T-helper 2 cell treated with Interferon-gamma antibody and Interleukin-4, amounts not matched to agents 5 μg/mL and 100 μg/mL, for 36 hours (primary cell): Measurements from ENCODE around the gene OBSCN.

Experiments used
- DNase-seq: peaks from one replicate; pipeline ENCODE4 v3.0.0; 2021; ENCODE audit warnings: low spot score
- H3K27ac Mint-ChIP-seq: one replicate; pipeline ENCODE4 v1.8.0; 2021; ENCODE audit warnings: mild to moderate bottlenecking, mixed read lengths
- H3K27me3 Mint-ChIP-seq: one replicate; pipeline ENCODE4 v1.8.0; 2021; ENCODE audit warnings: low read depth, mixed read lengths
- H3K36me3 Mint-ChIP-seq: one replicate; pipeline ENCODE4 v1.8.0; 2021; ENCODE audit warnings: low read depth, mixed read lengths
- H3K4me1 Mint-ChIP-seq: one replicate; pipeline ENCODE4 v1.8.0; 2021; ENCODE audit warnings: low read depth, mixed read lengths
- H3K4me3 Mint-ChIP-seq: one replicate; pipeline ENCODE4 v1.8.0; 2022; ENCODE audit warnings: mild to moderate bottlenecking, moderate library complexity, mixed read lengths
- H3K9me3 Mint-ChIP-seq: one replicate; pipeline ENCODE4 v1.8.0; 2021; ENCODE audit warnings: mixed read lengths

The OBSCN gene

DNA sequence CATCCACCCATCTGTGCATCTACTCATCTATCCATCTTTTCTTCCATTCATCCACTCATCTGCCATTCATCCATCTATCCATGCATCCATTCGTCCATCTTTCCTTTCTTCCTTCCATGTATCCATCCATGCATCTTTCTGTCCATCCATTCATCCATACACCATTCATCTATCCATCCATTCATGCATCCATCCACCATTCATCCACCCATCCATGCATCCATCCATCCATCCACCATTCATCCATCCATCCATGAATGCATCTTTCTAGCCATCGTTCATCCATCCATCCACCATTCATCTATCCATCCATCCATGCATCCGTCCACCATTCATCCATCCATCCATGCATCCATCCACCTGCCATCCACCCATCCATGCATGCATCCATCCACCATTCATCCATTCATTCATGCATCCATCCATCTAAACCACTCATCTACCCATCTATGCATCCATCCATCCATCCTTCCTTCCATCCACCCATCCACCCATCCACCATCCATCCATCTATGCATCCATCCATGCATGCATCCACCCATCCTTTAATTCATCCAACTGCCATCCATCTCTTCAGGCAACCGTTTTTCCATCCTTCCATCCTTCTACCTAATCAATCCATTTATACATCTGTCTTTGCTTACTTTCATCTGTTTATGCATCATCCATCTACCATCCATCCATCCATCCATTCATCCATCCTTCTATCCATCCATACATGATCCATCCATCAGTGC is 111.7 kb downstream of the OBSCN start:
- H3K4me1 Mint-ChIP-seq = no peaks in the 10 kb centered on the region
- no peaks in the 10 kb centered on the region for H3K9me3 Mint-ChIP-seq
- no peaks in the 10 kb centered on the region for H3K27me3 Mint-ChIP-seq
- no peak overlapping the region for H3K27ac Mint-ChIP-seq
- no peak overlapping the region for H3K4me3 Mint-ChIP-seq
- peaks cover 2% of the 10 kb centered on the region for H3K36me3 Mint-ChIP-seq
- no peak for DNase-seq

DNA sequence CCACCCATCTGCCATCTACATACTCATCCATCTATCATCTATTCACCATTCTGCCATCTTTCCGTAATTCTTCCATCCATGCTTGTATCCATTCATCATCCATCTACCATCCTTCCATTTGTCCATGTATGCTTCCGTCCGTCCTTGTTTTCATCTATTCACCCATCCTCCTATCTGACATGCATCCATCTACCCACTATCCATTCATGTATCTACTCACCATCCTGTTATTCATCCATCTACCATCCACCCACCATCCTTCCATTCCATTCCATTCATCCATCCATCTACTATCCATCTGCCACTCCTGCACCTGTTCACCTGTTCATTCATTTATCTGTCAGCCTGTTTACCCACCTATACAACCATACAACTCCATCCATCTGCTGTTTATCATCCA is 112.5 kb downstream of the OBSCN start:
- Mint-ChIP-seq H3K36me3 (peaks cover 4% of the 10 kb centered on the region), H3K4me1 (no peaks in the 10 kb centered on the region), H3K27me3 (no peaks in the 10 kb centered on the region), H3K27ac (no peak overlapping the region), H3K9me3 (peaks cover 2% of the 10 kb centered on the region), H3K4me3 (no peak overlapping the region)
- no peak for DNase-seq

DNA sequence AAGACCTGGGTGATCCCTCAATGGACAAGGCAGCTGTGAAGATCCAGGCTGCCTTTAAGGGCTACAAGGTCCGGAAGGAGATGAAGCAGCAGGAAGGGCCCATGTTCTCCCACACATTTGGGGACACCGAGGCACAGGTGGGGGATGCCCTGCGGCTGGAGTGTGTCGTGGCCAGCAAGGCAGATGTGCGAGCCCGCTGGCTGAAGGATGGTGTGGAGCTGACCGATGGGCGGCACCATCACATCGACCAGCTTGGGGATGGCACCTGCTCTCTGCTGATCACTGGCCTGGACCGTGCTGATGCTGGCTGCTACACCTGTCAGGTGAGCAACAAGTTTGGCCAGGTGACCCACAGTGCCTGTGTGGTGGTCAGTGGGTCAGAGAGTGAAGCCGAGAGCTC is 113.6 kb downstream of the OBSCN start:
- Mint-ChIP-seq H3K9me3 (peaks cover 9% of the 10 kb centered on the region), H3K4me1 (no peaks in the 10 kb centered on the region), H3K27ac (no peak overlapping the region), H3K27me3 (no peaks in the 10 kb centered on the region), H3K36me3 (peaks cover 8% of the 10 kb centered on the region), H3K4me3 (no peak overlapping the region)
- no peak for DNase-seq

DNA sequence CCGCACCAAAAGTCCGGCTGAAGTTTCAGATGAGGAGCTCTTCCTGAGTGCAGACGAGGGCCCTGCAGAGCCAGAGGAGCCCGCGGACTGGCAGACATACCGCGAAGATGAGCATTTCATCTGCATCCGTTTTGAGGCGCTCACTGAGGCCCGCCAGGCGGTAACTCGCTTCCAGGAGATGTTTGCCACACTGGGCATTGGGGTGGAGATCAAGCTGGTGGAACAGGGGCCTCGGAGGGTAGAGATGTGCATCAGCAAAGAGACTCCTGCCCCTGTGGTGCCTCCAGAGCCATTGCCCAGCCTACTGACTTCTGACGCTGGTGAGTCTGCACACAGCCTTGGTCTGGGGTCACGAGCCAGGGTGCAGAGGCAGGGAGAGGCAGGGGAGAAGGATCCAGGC is 114.1 kb downstream of the OBSCN start:
- Mint-ChIP-seq H3K27me3 (no peaks in the 10 kb centered on the region), H3K27ac (no peak overlapping the region)

DNA sequence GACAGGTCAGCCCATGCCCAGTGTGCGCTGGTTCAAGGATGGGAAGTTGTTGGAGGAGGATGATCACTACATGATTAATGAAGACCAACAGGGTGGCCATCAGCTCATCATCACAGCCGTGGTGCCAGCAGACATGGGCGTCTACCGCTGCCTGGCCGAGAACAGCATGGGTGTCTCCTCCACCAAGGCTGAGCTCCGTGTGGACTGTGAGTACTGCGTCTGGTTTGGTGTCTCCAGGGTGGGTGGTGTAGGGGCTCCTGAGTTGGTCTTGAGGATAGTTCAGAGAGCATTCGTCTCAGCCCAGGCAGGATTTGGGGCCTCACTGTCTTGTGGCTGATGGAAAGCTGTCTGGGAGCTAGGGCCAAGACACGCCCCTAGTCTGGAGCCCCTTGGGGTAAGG is 115.6 kb downstream of the OBSCN start:
- Mint-ChIP-seq H3K4me3 (no peak overlapping the region), H3K4me1 (no peaks in the 10 kb centered on the region), H3K9me3 (peaks cover 9% of the 10 kb centered on the region), H3K27me3 (no peaks in the 10 kb centered on the region), H3K36me3 (peaks cover 12% of the 10 kb centered on the region), H3K27ac (no peak overlapping the region)
- no peak for DNase-seq

More for the DNA sequence above, 114.1 kb downstream of the OBSCN start:
- no peak for DNase-seq
- H3K4me3 Mint-ChIP-seq = no peak overlapping the region
- H3K36me3 Mint-ChIP-seq = peaks cover 9% of the 10 kb centered on the region
- no peaks in the 10 kb centered on the region for H3K4me1 Mint-ChIP-seq
- peaks cover 9% of the 10 kb centered on the region for H3K9me3 Mint-ChIP-seq

DNA sequence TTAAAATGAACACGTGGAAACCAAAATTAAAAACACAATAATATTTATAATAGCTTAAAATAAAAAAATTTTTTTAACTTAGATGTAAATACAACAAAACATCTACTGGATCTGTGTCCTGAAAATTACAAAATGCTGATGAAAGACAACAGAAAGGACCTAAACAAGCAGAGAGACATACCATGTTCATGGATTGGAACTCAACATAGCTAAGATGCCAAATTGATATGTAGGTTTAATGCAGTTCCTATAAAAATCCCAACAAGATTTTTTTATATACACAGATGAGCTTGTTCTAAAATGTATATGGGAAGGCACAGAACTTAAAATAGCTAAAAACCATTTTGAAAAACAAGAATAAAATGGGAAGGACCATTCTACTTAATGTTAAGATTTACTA is 117.4 kb downstream of the OBSCN start:
- no peaks in the 10 kb centered on the region for H3K27me3 Mint-ChIP-seq
- no peaks in the 10 kb centered on the region for H3K4me1 Mint-ChIP-seq
- H3K36me3 Mint-ChIP-seq = peaks cover 12% of the 10 kb centered on the region
- DNase-seq = no peak
- no peak overlapping the region for H3K4me3 Mint-ChIP-seq
- no peak overlapping the region for H3K27ac Mint-ChIP-seq
- H3K9me3 Mint-ChIP-seq = peaks cover 9% of the 10 kb centered on the region

DNA sequence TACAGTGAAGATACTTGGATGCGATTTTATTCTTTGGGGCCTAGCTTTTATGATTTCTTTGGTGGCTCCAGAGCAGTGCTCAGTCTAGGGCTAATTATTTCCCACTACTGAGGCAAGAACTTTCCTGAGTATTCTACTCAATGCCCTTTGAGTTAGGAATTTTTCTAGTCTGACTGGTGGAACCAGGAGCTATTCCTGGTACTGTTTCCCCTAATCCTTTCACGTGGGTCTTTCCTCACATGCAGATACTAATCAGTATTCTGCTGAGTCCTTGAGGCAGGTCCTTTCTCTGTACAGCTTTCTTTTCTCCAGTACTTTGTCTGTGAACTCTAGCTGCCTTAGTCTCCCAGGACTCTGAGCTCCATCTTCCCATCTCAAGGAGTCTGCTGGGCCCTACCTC is 122.0 kb downstream of the OBSCN start:
- Mint-ChIP-seq H3K36me3 (peaks cover 8% of the 10 kb centered on the region), H3K27ac (no peak overlapping the region), H3K27me3 (no peaks in the 10 kb centered on the region), H3K4me1 (no peaks in the 10 kb centered on the region), H3K9me3 (peaks cover 9% of the 10 kb centered on the region), H3K4me3 (no peak overlapping the region)
- DNase-seq = no peak

DNA sequence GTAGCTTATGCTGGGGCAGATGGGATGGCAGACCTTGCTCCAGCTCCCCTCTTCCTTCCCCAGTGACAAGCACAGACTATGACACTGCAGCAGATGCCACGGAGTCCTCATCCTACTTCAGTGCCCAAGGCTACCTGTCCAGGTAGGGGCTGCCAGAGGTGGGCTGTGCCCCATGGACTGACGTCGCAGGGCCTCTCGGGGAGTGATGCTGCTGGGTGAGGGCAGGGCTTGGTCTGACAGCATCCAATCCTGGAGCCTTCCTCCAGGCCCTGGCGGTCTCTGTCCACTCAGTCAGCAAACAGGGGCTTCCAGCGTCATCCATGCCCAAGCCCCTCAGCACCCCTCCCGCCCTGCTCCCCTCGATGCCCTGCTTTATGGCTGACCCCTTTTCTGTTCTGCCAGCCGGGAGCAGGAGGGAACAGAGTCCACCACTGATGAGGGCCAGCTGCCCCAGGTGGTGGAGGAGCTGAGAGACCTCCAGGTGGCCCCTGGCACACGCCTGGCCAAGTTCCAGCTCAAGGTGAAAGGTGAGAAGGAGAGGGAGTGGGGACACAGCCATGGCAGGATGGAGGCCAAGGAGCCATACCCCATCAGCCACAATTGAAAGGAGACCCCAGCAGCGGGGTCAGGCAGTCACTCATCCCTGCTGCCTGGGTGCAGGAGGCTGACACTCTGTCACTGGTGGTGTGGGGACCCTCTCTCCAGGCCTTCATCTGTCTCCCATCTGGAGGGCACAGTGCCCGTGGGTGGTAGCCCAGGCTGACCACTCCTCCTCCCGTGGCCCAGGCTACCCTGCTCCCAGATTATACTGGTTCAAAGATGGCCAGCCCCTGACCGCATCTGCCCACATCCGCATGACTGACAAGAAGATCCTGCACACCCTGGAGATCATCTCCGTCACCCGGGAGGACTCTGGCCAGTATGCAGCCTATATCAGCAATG is 125.2 kb downstream of the OBSCN start:
- no peaks in the 10 kb centered on the region for H3K36me3 Mint-ChIP-seq
- H3K9me3 Mint-ChIP-seq = no peaks in the 10 kb centered on the region
- H3K4me1 Mint-ChIP-seq = no peaks in the 10 kb centered on the region
- H3K4me3 Mint-ChIP-seq = no peak overlapping the region
- no peaks in the 10 kb centered on the region for H3K27me3 Mint-ChIP-seq
- DNase-seq = no peak
- H3K27ac Mint-ChIP-seq = no peak overlapping the region

DNA sequence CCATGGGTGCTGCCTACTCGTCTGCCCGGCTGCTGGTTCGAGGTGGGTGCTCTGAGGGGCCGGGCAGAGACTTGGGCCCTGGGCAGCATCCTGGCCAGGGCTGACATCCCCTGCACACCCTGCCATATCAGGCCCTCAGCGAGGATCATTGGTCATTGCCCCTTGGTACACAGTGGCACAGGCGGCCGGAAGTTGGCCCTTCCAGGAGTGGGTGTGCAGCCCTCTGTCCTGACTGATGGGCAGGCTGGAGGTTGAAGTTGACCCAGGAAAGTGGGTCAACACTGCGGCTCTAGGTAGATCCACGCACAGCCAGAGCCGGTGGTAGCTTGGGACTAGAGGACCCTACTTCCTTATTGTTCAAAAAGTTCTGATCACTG is 125.9 kb downstream of the OBSCN start:
- Mint-ChIP-seq H3K27me3 (no peaks in the 10 kb centered on the region), H3K4me3 (no peak overlapping the region), H3K27ac (no peak overlapping the region), H3K9me3 (no peaks in the 10 kb centered on the region), H3K4me1 (no peaks in the 10 kb centered on the region), H3K36me3 (no peaks in the 10 kb centered on the region)
- DNase-seq = no peak

DNA sequence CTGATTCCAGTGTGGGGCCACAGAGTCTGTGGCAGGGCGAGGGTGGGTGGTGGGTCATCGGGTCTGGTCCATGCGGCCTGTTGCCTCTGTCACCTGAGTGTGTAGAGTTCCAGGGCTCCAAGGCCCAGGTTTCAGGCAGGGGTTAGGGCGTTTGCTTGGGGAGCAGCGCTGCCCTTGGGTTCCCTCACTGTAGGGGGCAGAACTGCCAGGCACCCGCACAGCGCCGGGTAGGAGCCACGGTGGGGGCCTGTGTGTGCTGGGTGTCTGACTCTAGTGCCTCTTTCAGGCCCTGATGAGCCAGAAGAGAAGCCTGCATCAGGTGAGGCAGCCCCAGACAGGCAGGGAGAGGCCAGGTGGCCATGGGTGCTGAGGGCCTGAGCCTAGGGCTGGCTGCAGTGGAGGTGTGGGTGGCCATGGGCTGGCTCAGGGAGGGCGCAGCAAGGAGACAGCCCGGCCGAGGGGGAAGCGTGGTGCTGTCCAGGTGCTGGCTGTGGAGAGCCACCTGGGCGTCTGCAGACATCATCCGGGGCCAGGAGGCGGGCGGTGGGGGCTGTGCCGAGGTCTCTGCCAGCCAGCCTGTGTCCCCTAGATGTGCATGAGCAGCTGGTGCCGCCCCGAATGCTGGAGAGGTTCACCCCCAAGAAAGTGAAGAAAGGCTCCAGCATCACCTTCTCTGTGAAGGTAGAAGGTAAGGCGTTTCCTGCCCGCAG is 126.5 kb downstream of the OBSCN start:
- Mint-ChIP-seq H3K27me3 (no peaks in the 10 kb centered on the region), H3K9me3 (no peaks in the 10 kb centered on the region)

DNA sequence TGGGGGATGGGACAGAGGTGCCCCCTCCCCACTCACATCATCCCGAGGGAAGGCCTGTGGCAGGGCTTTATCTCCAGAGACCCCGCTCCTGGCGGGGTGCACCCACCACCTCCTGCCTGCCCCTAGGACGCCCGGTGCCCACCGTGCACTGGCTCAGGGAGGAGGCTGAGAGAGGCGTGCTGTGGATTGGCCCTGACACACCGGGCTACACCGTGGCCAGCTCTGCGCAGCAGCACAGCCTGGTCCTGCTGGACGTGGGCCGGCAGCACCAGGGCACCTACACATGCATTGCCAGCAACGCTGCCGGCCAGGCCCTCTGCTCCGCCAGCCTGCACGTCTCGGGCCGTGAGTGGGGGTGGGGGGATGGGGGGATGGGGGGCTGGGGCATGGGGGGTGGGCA is 127.1 kb downstream of the OBSCN start:
- no peak overlapping the region for H3K4me3 Mint-ChIP-seq
- H3K9me3 Mint-ChIP-seq = no peaks in the 10 kb centered on the region
- no peak overlapping the region for H3K27ac Mint-ChIP-seq
- H3K27me3 Mint-ChIP-seq = no peaks in the 10 kb centered on the region
- H3K36me3 Mint-ChIP-seq = no peaks in the 10 kb centered on the region
- H3K4me1 Mint-ChIP-seq = no peaks in the 10 kb centered on the region
- no peak for DNase-seq

More for the DNA sequence above, 126.5 kb downstream of the OBSCN start:
- no peaks in the 10 kb centered on the region for H3K36me3 Mint-ChIP-seq
- H3K27ac Mint-ChIP-seq = no peak overlapping the region
- DNase-seq = no peak
- no peak overlapping the region for H3K4me3 Mint-ChIP-seq
- H3K4me1 Mint-ChIP-seq = no peaks in the 10 kb centered on the region

DNA sequence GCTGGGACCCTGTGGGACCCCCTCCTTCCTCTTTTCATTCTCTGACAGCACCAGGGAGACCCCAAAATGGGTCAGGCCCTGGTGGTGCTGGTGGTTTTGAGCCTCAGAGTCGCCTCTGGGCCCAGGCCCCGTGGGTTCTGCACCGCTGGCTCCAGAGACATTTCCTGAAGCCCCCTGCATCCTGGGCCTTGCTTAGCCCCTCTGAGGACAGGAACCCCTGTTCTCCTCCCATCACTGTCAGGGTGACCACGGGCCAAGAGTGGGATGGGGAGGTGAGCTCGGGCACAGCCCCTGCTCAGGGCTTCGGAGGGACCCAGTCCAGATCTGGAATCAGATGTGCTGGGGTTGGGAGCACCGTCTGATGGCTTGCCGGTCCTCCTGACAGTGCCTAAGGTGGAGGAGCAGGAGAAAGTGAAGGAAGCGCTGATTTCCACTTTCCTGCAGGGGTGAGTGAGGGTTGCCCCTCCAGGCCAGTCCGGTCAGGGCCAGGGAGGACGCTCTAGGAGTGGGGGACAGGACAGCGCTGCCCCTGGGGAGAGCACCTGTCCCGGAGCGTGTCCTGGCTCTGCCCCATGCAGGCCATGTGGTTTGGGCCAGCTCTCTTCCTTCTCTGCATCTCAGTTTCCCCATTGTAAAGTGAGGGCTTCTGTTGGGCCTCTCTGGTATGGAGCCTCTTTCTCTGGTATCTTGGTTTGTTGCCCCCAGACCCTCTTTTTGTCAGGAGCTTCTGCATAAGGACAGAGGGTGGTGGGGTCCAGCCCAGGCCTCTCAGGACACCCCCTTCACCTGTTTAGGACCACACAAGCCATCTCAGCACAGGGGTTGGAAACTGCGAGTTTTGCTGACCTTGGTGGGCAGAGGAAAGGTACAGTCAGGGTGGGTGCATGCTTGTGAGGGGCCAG is 127.8 kb downstream of the OBSCN start:
- Mint-ChIP-seq H3K4me3 (no peak overlapping the region), H3K36me3 (no peaks in the 10 kb centered on the region), H3K27ac (no peak overlapping the region)

DNA sequence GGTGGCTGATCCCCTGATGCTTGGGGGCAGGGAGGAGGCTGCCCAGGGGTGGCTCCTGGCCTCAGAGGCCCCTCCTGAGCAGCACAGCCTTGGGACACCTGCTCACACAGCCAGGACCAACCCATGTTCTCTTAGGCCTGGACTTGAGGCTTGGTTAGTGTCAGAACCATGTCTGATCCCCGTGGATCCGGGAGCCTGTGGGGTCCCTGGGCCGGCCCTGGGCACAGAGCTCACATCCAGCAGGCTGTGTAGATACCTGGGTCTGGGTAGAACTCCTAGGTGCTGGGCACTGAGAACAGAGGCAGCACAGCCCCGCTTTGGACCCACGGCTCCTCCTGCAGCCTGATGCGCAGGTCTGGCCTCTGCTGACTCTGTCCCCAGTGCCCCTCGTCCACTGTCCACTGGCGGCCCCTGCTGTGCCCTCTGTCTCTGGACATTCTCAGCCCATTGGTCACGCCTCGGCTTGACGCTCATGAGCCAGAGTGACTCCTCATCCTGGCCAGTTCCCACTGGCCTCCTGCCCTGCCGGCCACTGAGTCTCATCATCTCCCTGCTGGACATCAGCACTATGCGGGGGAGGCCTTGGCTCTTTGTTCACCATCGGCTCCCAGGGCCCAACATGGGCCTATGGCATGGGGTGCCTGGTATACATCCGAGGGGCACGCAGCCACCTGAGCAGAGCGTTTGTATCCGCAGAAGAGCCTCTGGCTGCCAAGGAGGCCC is 128.6 kb downstream of the OBSCN start:
- no peak for DNase-seq
- Mint-ChIP-seq H3K27me3 (no peaks in the 10 kb centered on the region), H3K36me3 (no peaks in the 10 kb centered on the region), H3K27ac (no peak overlapping the region), H3K4me1 (no peaks in the 10 kb centered on the region), H3K4me3 (no peak overlapping the region), H3K9me3 (no peaks in the 10 kb centered on the region)

More for the DNA sequence above, 127.8 kb downstream of the OBSCN start:
- no peaks in the 10 kb centered on the region for H3K27me3 Mint-ChIP-seq
- H3K4me1 Mint-ChIP-seq = no peaks in the 10 kb centered on the region
- no peak for DNase-seq
- no peaks in the 10 kb centered on the region for H3K9me3 Mint-ChIP-seq
